Brain microvascular endothelial cell (primary cell): ENCODE measurements around the gene CLIC5.

Experiments
- DNase-seq: peaks from one replicate; pipeline ENCODE4 v3.0.0-alpha.2; 2020
- H3K27ac ChIP-seq: fragments of 250-450 bp; sonication (Bioruptor Pico); 2 replicates; pipeline ENCODE4 v1.5.1; 2020; ENCODE audit warnings: mild to moderate bottlenecking, moderate library complexity
- H3K27me3 ChIP-seq: fragments of 250-450 bp; sonication (Bioruptor Pico); replicated peaks from 2 replicates; pipeline ENCODE4 v1.5.1; 2020; ENCODE audit warnings: mild to moderate bottlenecking
- H3K36me3 ChIP-seq: fragments of 250-450 bp; sonication (Bioruptor Pico); replicated peaks from 2 replicates; pipeline ENCODE4 v1.5.1; 2020; ENCODE audit warnings: mild to moderate bottlenecking
- H3K4me3 ChIP-seq: 2 replicates; pipeline ENCODE4 v1.5.1; 2011; ENCODE audit warnings: low read depth, mild to moderate bottlenecking, control low read depth, low read length, moderate library complexity
- in situ Hi-C: cut with HindIII; loops from 2 replicates; pipeline ENCODE4 v1.10.0; 2017; ENCODE audit warnings: low sequenced_read_pairs, low pct_ligation_motif_present
- TF ChIP-seq, protein P1 (sequence below): IDR thresholded peaks from 2 replicates; pipeline ENCODE4 v1.5.1; 2011; ENCODE audit warnings: low read depth, mild to moderate bottlenecking, moderate library complexity, low read length, control low read depth, inconsistent platforms; ENCODE audit errors: missing control alignments

CLIC5 gene

GRCh38 chr6:46022106-46022948 lies 6.7 kb upstream of the CLIC5 start:
- TF ChIP-seq, protein P1, sequence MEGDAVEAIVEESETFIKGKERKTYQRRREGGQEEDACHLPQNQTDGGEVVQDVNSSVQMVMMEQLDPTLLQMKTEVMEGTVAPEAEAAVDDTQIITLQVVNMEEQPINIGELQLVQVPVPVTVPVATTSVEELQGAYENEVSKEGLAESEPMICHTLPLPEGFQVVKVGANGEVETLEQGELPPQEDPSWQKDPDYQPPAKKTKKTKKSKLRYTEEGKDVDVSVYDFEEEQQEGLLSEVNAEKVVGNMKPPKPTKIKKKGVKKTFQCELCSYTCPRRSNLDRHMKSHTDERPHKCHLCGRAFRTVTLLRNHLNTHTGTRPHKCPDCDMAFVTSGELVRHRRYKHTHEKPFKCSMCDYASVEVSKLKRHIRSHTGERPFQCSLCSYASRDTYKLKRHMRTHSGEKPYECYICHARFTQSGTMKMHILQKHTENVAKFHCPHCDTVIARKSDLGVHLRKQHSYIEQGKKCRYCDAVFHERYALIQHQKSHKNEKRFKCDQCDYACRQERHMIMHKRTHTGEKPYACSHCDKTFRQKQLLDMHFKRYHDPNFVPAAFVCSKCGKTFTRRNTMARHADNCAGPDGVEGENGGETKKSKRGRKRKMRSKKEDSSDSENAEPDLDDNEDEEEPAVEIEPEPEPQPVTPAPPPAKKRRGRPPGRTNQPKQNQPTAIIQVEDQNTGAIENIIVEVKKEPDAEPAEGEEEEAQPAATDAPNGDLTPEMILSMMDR, result no peak
- in situ Hi-C loops, result no loop called here
- H3K27ac ChIP-seq, result no peak overlapping the region

DNA sequence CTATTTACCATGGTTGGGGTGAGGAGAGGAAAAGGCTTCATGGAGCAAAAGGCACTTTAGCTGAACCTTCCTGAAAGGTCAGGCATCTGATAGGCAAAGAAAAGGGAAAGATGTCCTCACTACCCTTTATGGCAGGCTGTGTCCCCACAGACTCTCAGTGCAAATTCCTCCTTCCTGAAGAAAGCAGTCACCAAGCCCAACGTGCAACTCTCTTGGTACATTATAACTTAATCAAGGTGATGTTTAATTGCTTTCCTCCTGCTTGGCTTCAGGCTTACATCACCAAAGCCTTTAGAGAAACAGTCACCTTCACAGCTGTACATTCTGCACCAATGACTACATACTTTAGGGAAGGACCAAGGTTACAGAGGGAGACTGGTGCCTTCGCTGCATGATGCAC lies 2.1 kb upstream of the CLIC5 start:
- TF ChIP-seq, protein P1, result no peak
- Histone ChIP-seq H3K36me3 (no peaks in the 10 kb centered on the region), H3K27ac (no peak overlapping the region), H3K27me3 (peaks cover 26% of the 10 kb centered on the region), H3K4me3 (no peak overlapping the region)
- in situ Hi-C loops, result no loop called here
- no peak for DNase-seq

More at GRCh38 chr6:46022106-46022948, 6.7 kb upstream of the CLIC5 start:
- no peaks in the 10 kb centered on the region for H3K36me3 ChIP-seq
- peaks cover under 1% of the 10 kb centered on the region for H3K27me3 ChIP-seq
- no peak for DNase-seq
- H3K4me3 ChIP-seq, result no peak overlapping the region

- H3K27me3 ChIP-seq, result peaks cover 26% of the 10 kb centered on the region
- no peak overlapping the region for H3K27ac ChIP-seq
- in situ Hi-C loops, result no loop called here
These were observed 476 bp upstream of the CLIC5 start for GRCh38 chr6:46016063-46016608.

GRCh38 chr6:46014511-46015118 lies 1.0 kb downstream of the CLIC5 start:
- no peak overlapping the region for H3K27ac ChIP-seq
- H3K27me3 ChIP-seq, result peaks cover 26% of the 10 kb centered on the region
- in situ Hi-C loops, result no loop called here
- DNase-seq, result no peak
- no peaks in the 10 kb centered on the region for H3K36me3 ChIP-seq
- H3K4me3 ChIP-seq, result peak overlapping the region; percentile 34
- TF ChIP-seq, protein P1, result peak; percentile 6

More at GRCh38 chr6:46016063-46016608, 476 bp upstream of the CLIC5 start:
- TF ChIP-seq, protein P1, result no peak
- DNase-seq, result no peak
- H3K36me3 ChIP-seq, result no peaks in the 10 kb centered on the region
- no peak overlapping the region for H3K4me3 ChIP-seq

GRCh38 chr6:46014046-46014445 lies 1.6 kb downstream of the CLIC5 start:
- H3K27me3 ChIP-seq, result peaks cover 26% of the 10 kb centered on the region
- no peak overlapping the region for H3K4me3 ChIP-seq
- DNase-seq, result no peak
- in situ Hi-C loops, result no loop called here
- no peak overlapping the region for H3K27ac ChIP-seq
- TF ChIP-seq, protein P1, result no peak
- no peaks in the 10 kb centered on the region for H3K36me3 ChIP-seq
